ENCODE results near the gene ZFPL1.

DNA sequence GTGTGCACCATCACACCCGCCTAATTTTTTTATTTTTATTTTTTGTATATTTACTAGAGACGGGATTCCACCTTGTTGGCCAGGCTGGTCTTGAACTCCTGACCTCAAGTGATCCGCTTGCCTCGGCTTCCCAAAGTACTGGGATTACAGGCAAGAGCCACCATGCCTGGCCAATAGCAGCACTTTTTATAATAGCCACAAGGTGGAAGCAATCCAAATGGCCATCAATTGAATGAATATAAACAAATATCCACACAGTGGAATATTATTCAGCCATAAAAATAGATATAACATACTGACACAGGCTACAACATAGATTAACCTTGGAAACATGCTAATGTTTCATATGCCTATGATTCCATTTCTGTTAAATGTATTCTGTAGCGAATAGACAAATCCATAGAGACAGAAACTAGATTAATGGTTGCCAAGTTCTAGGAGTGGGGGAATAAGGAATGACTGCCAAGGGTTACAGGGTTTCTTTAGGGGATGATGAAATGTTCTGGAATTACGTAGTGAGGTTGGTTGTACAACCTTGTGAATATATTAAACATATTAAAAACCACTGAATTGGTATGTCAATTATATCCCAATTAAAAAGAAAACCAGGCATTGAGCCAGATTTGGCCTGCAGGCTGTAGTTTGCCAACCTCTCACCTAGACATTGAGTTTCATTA is 16.8 kb downstream of the ZFPL1 start:
- TF ChIP-seq, protein P1, sequence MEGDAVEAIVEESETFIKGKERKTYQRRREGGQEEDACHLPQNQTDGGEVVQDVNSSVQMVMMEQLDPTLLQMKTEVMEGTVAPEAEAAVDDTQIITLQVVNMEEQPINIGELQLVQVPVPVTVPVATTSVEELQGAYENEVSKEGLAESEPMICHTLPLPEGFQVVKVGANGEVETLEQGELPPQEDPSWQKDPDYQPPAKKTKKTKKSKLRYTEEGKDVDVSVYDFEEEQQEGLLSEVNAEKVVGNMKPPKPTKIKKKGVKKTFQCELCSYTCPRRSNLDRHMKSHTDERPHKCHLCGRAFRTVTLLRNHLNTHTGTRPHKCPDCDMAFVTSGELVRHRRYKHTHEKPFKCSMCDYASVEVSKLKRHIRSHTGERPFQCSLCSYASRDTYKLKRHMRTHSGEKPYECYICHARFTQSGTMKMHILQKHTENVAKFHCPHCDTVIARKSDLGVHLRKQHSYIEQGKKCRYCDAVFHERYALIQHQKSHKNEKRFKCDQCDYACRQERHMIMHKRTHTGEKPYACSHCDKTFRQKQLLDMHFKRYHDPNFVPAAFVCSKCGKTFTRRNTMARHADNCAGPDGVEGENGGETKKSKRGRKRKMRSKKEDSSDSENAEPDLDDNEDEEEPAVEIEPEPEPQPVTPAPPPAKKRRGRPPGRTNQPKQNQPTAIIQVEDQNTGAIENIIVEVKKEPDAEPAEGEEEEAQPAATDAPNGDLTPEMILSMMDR (IDR thresholded peaks at IDR 0.05; ENCODE audit: low read depth, low read length, missing input control), result no peak
- no peak for TF ChIP-seq NR2F2 (IDR thresholded peaks at IDR 0.05)
- no peak for TF ChIP-seq SP1 (IDR thresholded peaks at IDR 0.05)
- TF ChIP-seq TAF1 (conservative IDR thresholded peaks at IDR 0.05), result no peak
- TF ChIP-seq, protein P2, sequence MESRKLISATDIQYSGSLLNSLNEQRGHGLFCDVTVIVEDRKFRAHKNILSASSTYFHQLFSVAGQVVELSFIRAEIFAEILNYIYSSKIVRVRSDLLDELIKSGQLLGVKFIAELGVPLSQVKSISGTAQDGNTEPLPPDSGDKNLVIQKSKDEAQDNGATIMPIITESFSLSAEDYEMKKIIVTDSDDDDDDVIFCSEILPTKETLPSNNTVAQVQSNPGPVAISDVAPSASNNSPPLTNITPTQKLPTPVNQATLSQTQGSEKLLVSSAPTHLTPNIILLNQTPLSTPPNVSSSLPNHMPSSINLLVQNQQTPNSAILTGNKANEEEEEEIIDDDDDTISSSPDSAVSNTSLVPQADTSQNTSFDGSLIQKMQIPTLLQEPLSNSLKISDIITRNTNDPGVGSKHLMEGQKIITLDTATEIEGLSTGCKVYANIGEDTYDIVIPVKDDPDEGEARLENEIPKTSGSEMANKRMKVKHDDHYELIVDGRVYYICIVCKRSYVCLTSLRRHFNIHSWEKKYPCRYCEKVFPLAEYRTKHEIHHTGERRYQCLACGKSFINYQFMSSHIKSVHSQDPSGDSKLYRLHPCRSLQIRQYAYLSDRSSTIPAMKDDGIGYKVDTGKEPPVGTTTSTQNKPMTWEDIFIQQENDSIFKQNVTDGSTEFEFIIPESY (IDR thresholded peaks at IDR 0.05), result no peak
